Pancreas (tissue), 10 donors: ENCODE measurements around the gene SCN2A. TPM values are rescaled to one million over a fixed set of nuclear protein-coding genes. Genes with fewer than 3 reads are reported as not detected.
A peak's percentile ranks its signal among the peaks of the same experiment; 100 is the strongest.

Experiments
- ATAC-seq, 4 donors: fragments of 200-7000 bp; cut with Tn5 transposase; one replicate each; pipeline versions ENCODE4 v1.8.0 to v1.9.1; 2020; ENCODE audit warnings: mild to moderate bottlenecking in 4 of 4, moderate library complexity in 4 of 4
- DNase-seq, 6 donors: peaks; one replicate each; pipeline ENCODE4 v3.0.0-alpha.2; 2020
- FAIRE-seq: peaks from 2 replicates; lab custom pipeline; 2012; peaks lifted over from hg19 to GRCh38; lab: Jason Lieb, UNC
- H3K27ac ChIP-seq, 4 donors: fragments of 200-600 bp; sonication (generic); 1 replicate in 3 of 4; 2 replicates in 1 of 4; pipeline versions ENCODE4 v1.5.0 to v1.8.0; 2020
- H3K27me3 ChIP-seq, 4 donors: fragments of 200-600 bp; one replicate each; pipeline ENCODE4 v1.8.0; 2021
- H3K36me3 ChIP-seq, 3 donors: fragments of 200-600 bp; sonication (generic) in 1 of 3; one replicate each; pipeline versions ENCODE4 v1.5.0 to v1.8.0; 2020 to 2021
- H3K4me1 ChIP-seq, 3 donors: fragments of 200-600 bp; one replicate each; pipeline ENCODE4 v1.8.0; 2021
- H3K4me3 ChIP-seq, 4 donors: fragments of 200-600 bp; sonication (generic) in 2 of 4; one replicate each; pipeline versions ENCODE4 v1.5.0 to v1.8.0; 2020 to 2021
- H3K9me3 ChIP-seq, 4 donors: fragments of 200-600 bp; one replicate each; pipeline ENCODE4 v1.8.0; 2021
- CTCF ChIP-seq, 4 donors: fragments of 200-600 bp; sonication (generic) in 3 of 4; IDR thresholded peaks; one replicate each; pipeline versions ENCODE4 v1.5.0 to v1.8.0; 2021; ENCODE audit warnings: antibody characterized with exemption in 4 of 4
- WGBS, 2 donors: extraction: QIAGEN DNeasy Blood & Tissue Kit; methylation state at CpG; one replicate each; pipeline ENCODE4 v1.1.7; 2013; 5-methylcytosine and 5-hydroxymethylcytosine counted together
- intact Hi-C, 3 donors: fragments of 100-400 bp; cut with DNase I; formaldehyde crosslinking; loops; one replicate each; pipeline versions ENCODE4 v1.11.1 to v1.14.2; 2022
- polyA plus RNA-seq, 2 donors: library from polyadenylated mRNA; stranded (reverse); fragments of 200-250 nt; gene quantifications; one replicate each; pipeline ENCODE4 v1.2.3, GENCODE V29; 2013
- total RNA-seq, 6 donors: library from RNA; stranded (reverse); fragmentation: NEBNext Ultra II Directional in 4 of 6; extraction: Animal tissue kit (Norgen Biotek cat#: 25700) in 4 of 6; gene quantifications; one replicate each; pipeline versions ENCODE4 v1.2.1 to v1.2.4, GENCODE V29; 2021 to 2023
- donor health status: healthy with polysubstance abuse.
- donor health status: DM: no; HTN: no; CAD: no; lungs with moderate emphysema.
- donor health status: DM: no; HTN: no; CAD: no.
- donor health status: control.
- donor health status: control.
- donor health status: Bipolar disorder and iron deficiency.
- donor health status: DM: yes; HTN: yes; CAD: no.
- donor health status: DM: no; HTN: no; CAD: no.
- donor health status: DM: no; HTN: no; CAD: no.
- donor health status: DM: yes; HTN: yes; CAD: no.

The SCN2A gene
- total and polyA plus RNA-seq, 8 donors, result 0.08 to 0.34 (median 0.19) TPM

GRCh38 chr2:165227571-165227970 is 11.6 kb upstream of the SCN2A start:
- no peak for FAIRE-seq
- TF ChIP-seq CTCF (IDR thresholded peaks at IDR 0.05), result no peak
- H3K4me3 ChIP-seq, result no peak overlapping the region

GRCh38 chr2:165237056-165237455 is 2.2 kb upstream of the SCN2A start:
- 21 to 34% methylated on average over 2 of the region's 2 CpGs for WGBS, 2 donors
- Histone ChIP-seq H3K36me3 (no peaks in the 10 kb centered on the region), H3K4me1 (no peaks in the 10 kb centered on the region), H3K9me3 (no peaks in the 10 kb centered on the region), H3K27me3 (no peaks in the 10 kb centered on the region), H3K27ac (no peak overlapping the region), H3K4me3 (no peak overlapping the region)
- no peak for TF ChIP-seq CTCF (IDR thresholded peaks at IDR 0.05)
- FAIRE-seq (no peak), ATAC-seq (no peak), DNase-seq (no peak)
- intact Hi-C loops, result no loop called here

More at GRCh38 chr2:165227571-165227970, 11.6 kb upstream of the SCN2A start:
- Histone ChIP-seq H3K27ac (no peak overlapping the region), H3K4me1 (no peaks in the 10 kb centered on the region), H3K36me3 (no peaks in the 10 kb centered on the region), H3K27me3 (no peaks in the 10 kb centered on the region), H3K9me3 (no peaks in the 10 kb centered on the region)
- DNase-seq, result no peak
- 71 to 94% methylated on average over 1 of the region's 1 CpG for WGBS, 2 donors
- ATAC-seq, result no peak
- intact Hi-C loops, result no loop called here

- DNase-seq (no peak), FAIRE-seq (no peak), ATAC-seq (peak in 1 of 4 donors; percentile 44)
- H3K27me3 ChIP-seq, result no peaks in the 10 kb centered on the region
- no peaks in the 10 kb centered on the region for H3K4me1 ChIP-seq
- intact Hi-C loops, result no loop called here
- no peak for TF ChIP-seq CTCF (IDR thresholded peaks at IDR 0.05)
- WGBS, 2 donors, result 7 to 8% methylated on average over 3 of the region's 3 CpGs
- H3K4me3 ChIP-seq, result no peak overlapping the region
- H3K9me3 ChIP-seq, result no peaks in the 10 kb centered on the region
- H3K36me3 ChIP-seq, result no peaks in the 10 kb centered on the region
- H3K27ac ChIP-seq, result no peak overlapping the region
These were observed 919 bp upstream of the SCN2A start for GRCh38 chr2:165238295-165238694.

GRCh38 chr2:165239856-165240515 is 772 bp downstream of the SCN2A start:
- FAIRE-seq, result no peak
- Histone ChIP-seq H3K36me3 (no peaks in the 10 kb centered on the region), H3K4me3 (no peak overlapping the region), H3K27ac (no peak overlapping the region), H3K4me1 (no peaks in the 10 kb centered on the region), H3K9me3 (no peaks in the 10 kb centered on the region), H3K27me3 (no peaks in the 10 kb centered on the region)
- peak in 1 of 4 donors; percentile 32 for ATAC-seq
- intact Hi-C loops, result no loop called here
- WGBS, 2 donors, result 38 to 50% methylated on average over 4 of the region's 4 CpGs
- DNase-seq, result no peak
- no peak for TF ChIP-seq CTCF (IDR thresholded peaks at IDR 0.05)

- intact Hi-C loops, result no loop called here
- ATAC-seq (no peak), FAIRE-seq (no peak), DNase-seq (no peak)
- WGBS, 2 donors, result 56 to 60% methylated on average over 2 of the region's 2 CpGs
- Histone ChIP-seq H3K4me1 (no peaks in the 10 kb centered on the region), H3K9me3 (no peaks in the 10 kb centered on the region), H3K36me3 (no peaks in the 10 kb centered on the region), H3K27me3 (no peaks in the 10 kb centered on the region), H3K27ac (no peak overlapping the region), H3K4me3 (no peak overlapping the region)
- no peak for TF ChIP-seq CTCF (IDR thresholded peaks at IDR 0.05)
These were observed 1.7 kb downstream of the SCN2A start for GRCh38 chr2:165240916-165241315.
